CD4-positive, alpha-beta memory T cell (primary cell): ENCODE measurements around the gene FSTL4. TPM values are rescaled to one million over a fixed set of nuclear protein-coding genes. Genes with fewer than 3 reads are reported as not detected.
A peak's percentile ranks its signal among the peaks of the same experiment; 100 is the strongest.

Experiments used
- CTCF ChIA-PET: fragments of 350-600 bp; sonication (Branson Sonifier 250); formaldehyde crosslinking; loops from one replicate; lab custom pipeline; 2021; ENCODE audit warnings: inconsistent platforms; ENCODE audit not compliant: partially characterized antibody; lab: Charles Lee
- POLR2A ChIA-PET: fragments of 350-600 bp; sonication (Branson Sonifier 250); formaldehyde crosslinking; loops from one replicate; lab custom pipeline; 2021; ENCODE audit not compliant: partially characterized antibody; lab: Charles Lee
- DNase-seq, 5 donors: peaks; one replicate each; pipeline versions ENCODE4 v3.0.0 to v3.0.0-alpha.2; 2020 to 2022; ENCODE audit warnings: mixed read lengths in 1 of 5
- H3K27ac ChIP-seq: one replicate; pipeline ENCODE4 v1.7.0; 2013; ENCODE audit warnings: low read depth, low read length
- H3K27me3 ChIP-seq: 2 replicates; pipeline ENCODE4 v1.7.0; 2013; ENCODE audit warnings: mild to moderate bottlenecking, low read length, moderate library complexity; ENCODE audit not compliant: insufficient read depth
- H3K36me3 ChIP-seq: 2 replicates; pipeline ENCODE4 v1.7.0; 2013; ENCODE audit warnings: mild to moderate bottlenecking, low read length, moderate library complexity; ENCODE audit not compliant: insufficient read depth
- H3K4me1 ChIP-seq: 2 replicates; pipeline ENCODE4 v1.7.0; 2013; ENCODE audit warnings: mild to moderate bottlenecking, low read length, moderate library complexity; ENCODE audit not compliant: insufficient read depth
- H3K4me3 ChIP-seq, 2 donors: one replicate each; pipeline ENCODE4 v1.7.0; 2013; ENCODE audit warnings: low read length in 2 of 2, mild to moderate bottlenecking in 1 of 2
- H3K9me3 ChIP-seq, 2 donors: one replicate each; pipeline ENCODE4 v1.7.0; 2013; ENCODE audit warnings: low read length in 2 of 2, control low read depth in 1 of 2; ENCODE audit not compliant: control insufficient read depth in 1 of 2
- H3K27ac Mint-ChIP-seq, 7 donors: one replicate each; pipeline ENCODE4 v1.8.0; 2020 to 2021; ENCODE audit warnings: mixed read lengths in 7 of 7, mild to moderate bottlenecking in 6 of 7, inconsistent platforms in 3 of 7, moderate library complexity in 3 of 7
- H3K27me3 Mint-ChIP-seq, 2 donors: one replicate each; pipeline ENCODE4 v1.8.0; 2020 to 2021; ENCODE audit warnings: mixed read lengths in 2 of 2
- H3K36me3 Mint-ChIP-seq, 2 donors: one replicate each; pipeline ENCODE4 v1.8.0; 2020 to 2021; ENCODE audit warnings: mixed read lengths in 2 of 2, inconsistent platforms in 1 of 2, mild to moderate bottlenecking in 1 of 2
- H3K4me1 Mint-ChIP-seq, 4 donors: one replicate each; pipeline ENCODE4 v1.8.0; 2020 to 2021; ENCODE audit warnings: mixed read lengths in 4 of 4, mild to moderate bottlenecking in 1 of 4
- H3K4me3 Mint-ChIP-seq, 8 donors: one replicate each; pipeline ENCODE4 v1.8.0; 2020 to 2021; ENCODE audit warnings: mixed read lengths in 8 of 8, mild to moderate bottlenecking in 7 of 8, moderate library complexity in 6 of 8, inconsistent platforms in 3 of 8
- H3K9me3 Mint-ChIP-seq, 8 donors: one replicate each; pipeline ENCODE4 v1.8.0; 2020 to 2021; ENCODE audit warnings: mixed read lengths in 8 of 8, mild to moderate bottlenecking in 5 of 8, inconsistent platforms in 3 of 8, moderate library complexity in 1 of 8
- intact Hi-C: fragments of 100-400 bp; cut with micrococcal nuclease; formaldehyde crosslinking; loops from one replicate; pipeline ENCODE4 v1.15.1; 2023
- polyA plus RNA-seq, 2 donors: library from polyadenylated mRNA; unstranded; fragments of 300-500 nt; fragmentation: Illumina TruSeq; gene quantifications; one replicate each; pipeline ENCODE4 v1.2.3, GENCODE V29; 2021
- total RNA-seq, 2 experiments: library from RNA; stranded (reverse); gene quantifications; one replicate each; pipeline ENCODE4 v1.2.3, GENCODE V29; 2021

Gene FSTL4
- total and polyA plus RNA-seq, 4 experiments from 2014 or later, result not detected

DNA sequence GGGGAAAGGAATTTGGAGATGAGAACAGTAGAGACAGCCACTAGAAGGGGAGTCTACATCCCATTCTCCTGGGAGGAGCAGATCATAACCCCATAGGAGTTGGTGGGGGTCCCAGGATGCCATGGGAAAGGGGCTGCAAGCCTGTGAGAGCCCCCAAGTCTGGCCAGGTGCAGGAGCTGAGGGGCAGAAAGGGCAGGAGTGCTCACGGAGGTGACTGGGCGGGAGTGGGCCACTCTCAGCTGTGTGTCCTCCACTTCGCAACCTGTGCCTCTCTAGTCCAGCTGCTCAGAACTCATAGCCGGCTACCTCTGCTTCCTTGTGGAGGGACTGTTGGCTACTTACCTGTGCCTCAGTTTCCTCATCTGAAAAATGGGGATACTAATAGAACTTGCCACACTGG, 263.9 kb downstream of the FSTL4 start:
- Mint-ChIP-seq H3K9me3 (peaks cover 0 to 3% (median 0%) of the 10 kb centered on the region in 8 donors), H3K4me1 (no peaks in the 10 kb centered on the region), H3K4me3 (no peak overlapping the region), H3K36me3 (no peaks in the 10 kb centered on the region), H3K27ac (no peak overlapping the region), H3K27me3 (peaks cover 5 to 25% of the 10 kb centered on the region in 2 donors)
- DNase-seq, result no peak
- POLR2A ChIA-PET, result no interaction called here
- Histone ChIP-seq H3K9me3 (no peaks in the 10 kb centered on the region), H3K4me1 (no peaks in the 10 kb centered on the region), H3K36me3 (no peaks in the 10 kb centered on the region), H3K27me3 (peaks cover 3% of the 10 kb centered on the region), H3K27ac (no peak overlapping the region), H3K4me3 (no peak overlapping the region)
- CTCF ChIA-PET, result interaction anchor here (1.3 kb wide), 1 partner anchor 236 kb away, joined by 3 read pairs; no protein-coding TSS in a partner anchor
- intact Hi-C loops, result no loop called here

DNA sequence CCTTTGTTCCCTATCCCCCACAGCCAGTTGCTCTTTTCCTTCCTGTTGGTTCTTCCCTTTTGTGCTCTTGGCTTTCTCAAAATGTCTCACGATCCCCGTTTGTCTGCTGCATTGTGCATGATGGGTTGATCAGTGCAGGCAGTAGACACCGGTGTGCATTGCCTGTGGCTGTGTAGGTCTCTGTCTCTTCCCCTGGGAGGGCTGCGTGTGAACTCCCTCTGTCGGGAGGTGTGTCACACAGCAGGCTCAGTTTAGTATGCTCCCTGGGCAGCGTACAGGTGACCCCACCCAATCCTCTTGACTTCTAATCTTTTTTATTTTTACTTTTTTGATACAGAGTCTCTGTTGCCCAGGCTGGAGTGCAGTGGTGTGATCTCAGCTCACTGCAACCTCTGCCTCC, 265.3 kb downstream of the FSTL4 start:
- Mint-ChIP-seq H3K4me1 (no peaks in the 10 kb centered on the region), H3K36me3 (no peaks in the 10 kb centered on the region), H3K9me3 (peaks cover 0 to 2% (median 0%) of the 10 kb centered on the region in 8 donors), H3K27me3 (peaks cover 5 to 23% of the 10 kb centered on the region in 2 donors), H3K27ac (no peak overlapping the region), H3K4me3 (no peak overlapping the region)
- intact Hi-C loops, result loop anchor here (1.0 kb wide), 1 partner anchor 236 kb away; no protein-coding TSS in a partner anchor
- H3K4me1 ChIP-seq, result no peaks in the 10 kb centered on the region
- CTCF ChIA-PET, result no interaction called here
- peaks cover 3% of the 10 kb centered on the region for H3K27me3 ChIP-seq
- H3K36me3 ChIP-seq, result no peaks in the 10 kb centered on the region
- H3K9me3 ChIP-seq, result no peaks in the 10 kb centered on the region
- POLR2A ChIA-PET, result no interaction called here
- DNase-seq, result peak in 1 of 5 donors; percentile 11
- no peak overlapping the region for H3K4me3 ChIP-seq
- H3K27ac ChIP-seq, result no peak overlapping the region

DNA sequence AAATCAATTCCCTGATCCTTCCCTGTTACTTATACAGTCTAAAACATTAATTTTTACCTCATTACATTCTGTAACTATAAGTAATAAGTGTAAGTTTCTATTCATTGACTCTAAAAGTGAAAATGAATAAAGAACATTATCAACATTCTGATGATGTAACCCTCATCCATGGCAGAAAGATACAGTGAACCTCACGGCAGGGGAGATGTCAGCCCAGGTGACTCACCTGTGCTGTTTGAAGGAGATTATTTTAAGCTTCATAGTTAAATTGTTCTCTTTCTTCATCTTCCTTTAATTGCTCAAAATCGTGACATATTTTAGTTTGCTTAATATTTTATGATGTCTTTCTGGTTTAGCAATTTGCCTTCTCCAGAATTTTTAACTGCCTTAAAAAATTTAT, 268.1 kb downstream of the FSTL4 start:
- Histone ChIP-seq H3K9me3 (no peaks in the 10 kb centered on the region), H3K27me3 (peaks cover 3% of the 10 kb centered on the region), H3K36me3 (no peaks in the 10 kb centered on the region), H3K4me1 (no peaks in the 10 kb centered on the region), H3K27ac (no peak overlapping the region), H3K4me3 (no peak overlapping the region)
- intact Hi-C loops, result no loop called here
- Mint-ChIP-seq H3K4me1 (no peaks in the 10 kb centered on the region), H3K27me3 (peaks cover 3 to 16% of the 10 kb centered on the region in 2 donors), H3K27ac (no peak overlapping the region), H3K4me3 (no peak overlapping the region), H3K36me3 (no peaks in the 10 kb centered on the region), H3K9me3 (peaks cover 0 to 2% (median 0%) of the 10 kb centered on the region in 8 donors)
- ChIA-PET CTCF (no interaction called here), POLR2A (no interaction called here)
- no peak for DNase-seq

DNA sequence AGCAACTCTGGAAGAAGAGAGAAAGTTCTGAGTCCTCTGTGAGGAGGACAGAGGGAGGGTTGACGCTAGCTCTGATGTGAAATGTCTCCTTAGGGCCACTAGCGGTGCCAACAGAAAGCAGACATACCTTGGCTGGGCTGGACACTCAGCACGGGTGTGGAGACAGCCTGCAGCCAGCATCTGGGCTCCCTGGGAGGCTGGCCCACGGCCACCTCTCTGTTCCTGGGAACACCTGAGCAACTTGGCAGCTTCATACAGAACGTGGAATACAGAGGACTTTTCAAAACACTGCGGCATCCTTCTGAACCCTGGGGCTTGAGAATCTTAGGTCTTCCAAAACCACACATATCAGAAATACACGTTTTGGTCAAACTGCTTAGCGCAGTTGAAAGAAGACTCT, 269.1 kb downstream of the FSTL4 start:
- no peaks in the 10 kb centered on the region for H3K36me3 Mint-ChIP-seq
- no peaks in the 10 kb centered on the region for H3K4me1 Mint-ChIP-seq
- CTCF ChIA-PET, result no interaction called here

DNA sequence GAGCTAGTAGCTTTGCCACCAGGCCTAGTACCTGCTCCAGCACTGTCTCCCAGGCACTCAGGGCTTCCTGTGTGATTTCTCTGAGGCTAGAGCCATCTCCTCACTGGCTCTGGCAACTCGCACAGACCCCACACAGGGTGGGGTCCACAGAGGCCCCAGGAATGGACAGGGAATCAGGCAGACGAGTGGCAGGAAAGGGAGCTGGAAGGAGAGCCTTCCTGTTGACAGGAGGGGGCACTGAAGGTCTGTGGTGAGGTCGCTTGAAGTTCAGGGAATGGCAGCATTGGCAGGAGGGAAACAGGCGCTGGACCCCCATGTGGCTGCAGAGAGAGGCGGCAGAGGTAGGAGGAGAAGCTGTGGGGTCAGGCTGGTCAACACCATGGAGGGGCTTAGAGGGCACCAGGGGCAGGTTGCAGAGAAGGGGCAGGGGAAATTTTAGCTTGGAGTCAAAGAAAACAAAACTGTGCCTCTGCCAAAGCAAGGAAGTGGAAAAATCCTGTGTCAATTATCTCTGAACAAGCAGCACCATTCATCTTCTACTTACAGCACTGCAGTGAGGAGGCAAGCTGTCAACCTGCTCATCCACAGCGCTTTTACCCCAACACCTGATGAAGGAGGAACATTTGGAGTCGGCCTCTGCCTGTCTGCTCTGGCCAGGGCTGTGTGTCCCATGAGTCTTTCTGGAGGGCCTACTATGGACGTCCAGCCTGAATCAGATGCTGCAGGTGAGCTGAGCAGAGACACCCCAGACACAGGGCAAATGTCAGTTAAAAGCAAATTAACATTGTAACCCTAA, 270.2 kb downstream of the FSTL4 start:
- intact Hi-C loops, result no loop called here
- Mint-ChIP-seq H3K4me3 (no peak overlapping the region), H3K4me1 (no peaks in the 10 kb centered on the region), H3K36me3 (no peaks in the 10 kb centered on the region), H3K27ac (no peak overlapping the region), H3K27me3 (peaks cover 3 to 5% of the 10 kb centered on the region in 2 donors), H3K9me3 (peaks cover 0 to 2% (median 0%) of the 10 kb centered on the region in 8 donors)
- Histone ChIP-seq H3K4me1 (no peaks in the 10 kb centered on the region), H3K27ac (no peak overlapping the region), H3K27me3 (no peaks in the 10 kb centered on the region), H3K9me3 (no peaks in the 10 kb centered on the region), H3K4me3 (no peak overlapping the region), H3K36me3 (no peaks in the 10 kb centered on the region)
- CTCF ChIA-PET, result interaction anchor here (1.1 kb wide), 1 partner anchor 81 kb away, joined by 3 read pairs; no protein-coding TSS in a partner anchor
- POLR2A ChIA-PET, result no interaction called here
- no peak for DNase-seq

More for the DNA sequence above, 269.1 kb downstream of the FSTL4 start:
- no peak for DNase-seq
- Mint-ChIP-seq H3K27ac (no peak overlapping the region), H3K9me3 (peaks cover 0 to 2% (median 0%) of the 10 kb centered on the region in 8 donors), H3K27me3 (peaks cover 3 to 11% of the 10 kb centered on the region in 2 donors), H3K4me3 (no peak overlapping the region)
- Histone ChIP-seq H3K4me1 (no peaks in the 10 kb centered on the region), H3K27me3 (no peaks in the 10 kb centered on the region), H3K9me3 (no peaks in the 10 kb centered on the region), H3K27ac (no peak overlapping the region), H3K36me3 (no peaks in the 10 kb centered on the region), H3K4me3 (no peak overlapping the region)
- intact Hi-C loops, result no loop called here
- POLR2A ChIA-PET, result no interaction called here

DNA sequence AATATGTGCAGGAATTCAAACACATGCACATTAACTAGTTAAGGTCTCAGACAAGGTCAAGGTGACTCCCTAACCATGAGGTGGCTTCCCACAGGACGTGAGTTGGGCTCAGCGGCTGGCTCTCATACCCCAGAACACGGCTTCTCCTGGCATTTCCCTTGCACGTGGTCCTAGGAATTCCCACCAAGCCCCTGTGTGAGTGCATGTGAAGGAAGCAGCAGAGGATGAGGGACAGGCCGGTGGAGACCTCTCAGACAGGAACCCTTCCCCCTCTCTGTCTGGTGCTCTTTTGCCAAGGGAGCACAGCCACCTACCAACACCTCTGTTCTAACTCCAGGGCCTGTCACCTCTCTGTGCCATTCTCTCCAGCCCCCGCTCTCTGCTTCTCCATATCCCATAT, 271.0 kb downstream of the FSTL4 start:
- Mint-ChIP-seq H3K27ac (peak overlapping the region in 1 of 7 donors; percentile 29), H3K4me3 (no peak overlapping the region), H3K27me3 (peaks cover 1 to 2% of the 10 kb centered on the region in 2 donors), H3K9me3 (peaks cover 0 to 2% (median 0%) of the 10 kb centered on the region in 8 donors), H3K4me1 (no peaks in the 10 kb centered on the region), H3K36me3 (no peaks in the 10 kb centered on the region)
- no peaks in the 10 kb centered on the region for H3K9me3 ChIP-seq
- H3K27me3 ChIP-seq, result no peaks in the 10 kb centered on the region
- ChIA-PET CTCF (no interaction called here), POLR2A (no interaction called here)
- no peak overlapping the region for H3K27ac ChIP-seq
- H3K4me1 ChIP-seq, result no peaks in the 10 kb centered on the region
- H3K4me3 ChIP-seq, result no peak overlapping the region
- no peaks in the 10 kb centered on the region for H3K36me3 ChIP-seq
- intact Hi-C loops, result no loop called here
- no peak for DNase-seq

DNA sequence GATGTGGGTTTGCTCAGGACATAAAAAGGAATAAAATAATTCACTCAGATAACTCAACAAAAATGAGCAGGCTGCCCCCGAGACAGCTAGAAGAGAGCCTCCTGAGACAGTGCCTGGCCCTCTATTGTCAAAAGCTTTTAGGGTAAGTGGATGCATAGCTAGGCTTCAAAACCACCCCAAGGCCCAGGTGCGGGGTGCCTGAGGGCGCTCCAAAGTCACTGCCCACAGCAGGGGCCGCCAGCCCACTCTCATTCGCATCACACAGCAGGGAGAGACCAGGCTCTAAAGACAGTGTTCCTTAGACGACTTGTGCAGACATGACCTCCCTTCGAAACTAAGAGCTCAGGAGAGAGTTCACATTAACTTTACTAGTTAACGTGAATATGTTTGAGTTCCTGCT, 271.5 kb downstream of the FSTL4 start:
- Histone ChIP-seq H3K4me1 (no peaks in the 10 kb centered on the region), H3K36me3 (no peaks in the 10 kb centered on the region), H3K27me3 (no peaks in the 10 kb centered on the region), H3K27ac (no peak overlapping the region), H3K4me3 (no peak overlapping the region), H3K9me3 (no peaks in the 10 kb centered on the region)
- no peaks in the 10 kb centered on the region for H3K4me1 Mint-ChIP-seq
- H3K9me3 Mint-ChIP-seq, result peaks cover 0 to 2% (median 0%) of the 10 kb centered on the region in 8 donors
- peaks cover 1 to 2% of the 10 kb centered on the region in 2 donors for H3K27me3 Mint-ChIP-seq
- no peak overlapping the region for H3K4me3 Mint-ChIP-seq
- CTCF ChIA-PET, result no interaction called here
- no peak overlapping the region for H3K27ac Mint-ChIP-seq
- DNase-seq, result no peak
- H3K36me3 Mint-ChIP-seq, result no peaks in the 10 kb centered on the region
- intact Hi-C loops, result no loop called here
- POLR2A ChIA-PET, result no interaction called here
